Inflammatory macrophage (primary cell): ENCODE data around the gene KIFC3.
A peak's percentile ranks its signal among the peaks of the same experiment; 100 is the strongest.
"Not testable (repeated sequence)": the region's sequence is repeated elsewhere in the genome, so short reads cannot be mapped to it uniquely, and the experiment has no call there.

Source experiments
- DNase-seq, 2 donors: peaks; one replicate each; pipeline ENCODE4 v3.0.0-alpha.2; 2020 to 2022

Gene KIFC3

DNA sequence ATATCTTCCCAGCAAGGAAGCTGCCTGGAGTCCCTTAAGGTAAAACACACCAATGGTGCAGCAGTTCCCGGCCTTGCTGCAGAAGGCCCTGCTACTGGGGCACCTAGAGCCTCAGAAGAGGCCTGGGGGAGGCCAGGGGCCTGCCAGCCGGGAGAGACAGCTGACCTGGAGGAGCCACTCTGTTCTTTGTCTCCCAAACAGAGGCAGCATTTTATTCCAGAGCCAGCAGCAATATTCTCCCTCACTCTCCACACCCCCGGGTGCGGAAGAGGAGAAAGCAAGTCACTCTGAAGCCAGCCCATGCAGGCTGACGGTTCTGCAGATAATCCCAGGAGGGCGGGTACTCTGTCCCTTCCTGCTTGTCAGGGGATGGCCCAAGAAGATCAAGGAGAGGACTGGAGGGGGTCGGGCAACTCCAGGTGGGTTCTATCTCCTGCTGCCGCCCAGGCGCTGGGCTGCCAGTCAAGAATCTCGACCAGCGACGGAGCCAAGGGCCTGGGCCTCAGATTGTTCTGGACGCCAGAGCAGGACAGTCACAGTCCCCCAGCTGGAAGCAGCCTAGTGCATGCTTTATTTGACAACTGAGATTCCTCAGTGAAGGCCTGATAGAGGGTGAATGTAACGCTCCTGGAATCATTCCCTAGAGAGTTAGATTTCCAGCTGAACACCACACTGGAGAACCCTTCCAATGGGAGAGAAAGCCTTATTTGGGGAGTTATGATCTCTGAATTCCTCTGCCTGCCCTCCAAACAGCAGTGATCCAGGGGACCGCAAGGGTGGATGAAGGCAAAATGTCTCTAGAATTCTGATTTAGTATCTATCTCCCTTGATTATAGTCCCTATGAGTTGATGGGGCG, 1.1 kb upstream of the KIFC3 start:
- DNase-seq: no peak

DNA sequence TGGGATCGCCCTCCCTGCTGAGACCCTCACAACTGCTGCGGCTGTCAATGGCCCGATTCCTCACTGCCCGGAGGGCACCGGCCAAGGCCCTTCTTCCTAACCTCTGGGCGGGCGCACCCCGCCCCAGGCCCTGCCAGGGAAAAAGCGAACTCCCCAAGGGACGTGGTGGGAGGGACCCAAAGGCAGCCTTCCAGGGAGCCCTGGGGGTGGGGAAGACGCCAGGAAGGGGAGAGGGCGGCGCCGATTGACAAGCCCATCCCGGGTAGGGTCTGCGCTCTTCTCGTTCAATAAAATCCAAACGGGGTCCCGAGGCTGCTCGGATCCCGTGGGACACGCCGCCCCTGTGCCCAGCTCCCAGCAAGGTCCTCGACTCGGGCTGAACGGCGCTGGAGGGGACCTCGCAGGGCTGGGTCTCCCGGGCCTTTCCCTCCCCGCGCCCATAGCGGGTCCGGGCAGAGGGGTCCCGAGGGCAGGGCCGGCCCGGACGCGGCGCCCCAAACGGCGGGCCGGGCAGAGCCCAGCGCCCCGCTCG, 416 bp downstream of the KIFC3 start:
- peak; percentile 17 to 54 for DNase-seq

GRCh38 chr16:57801098-57801808, 1.0 kb downstream of the KIFC3 start:
- no peak for DNase-seq

GRCh38 chr16:57800200-57801097, 1.8 kb downstream of the KIFC3 start:
- DNase-seq: peak in 1 of 2 donors; percentile 52

DNA sequence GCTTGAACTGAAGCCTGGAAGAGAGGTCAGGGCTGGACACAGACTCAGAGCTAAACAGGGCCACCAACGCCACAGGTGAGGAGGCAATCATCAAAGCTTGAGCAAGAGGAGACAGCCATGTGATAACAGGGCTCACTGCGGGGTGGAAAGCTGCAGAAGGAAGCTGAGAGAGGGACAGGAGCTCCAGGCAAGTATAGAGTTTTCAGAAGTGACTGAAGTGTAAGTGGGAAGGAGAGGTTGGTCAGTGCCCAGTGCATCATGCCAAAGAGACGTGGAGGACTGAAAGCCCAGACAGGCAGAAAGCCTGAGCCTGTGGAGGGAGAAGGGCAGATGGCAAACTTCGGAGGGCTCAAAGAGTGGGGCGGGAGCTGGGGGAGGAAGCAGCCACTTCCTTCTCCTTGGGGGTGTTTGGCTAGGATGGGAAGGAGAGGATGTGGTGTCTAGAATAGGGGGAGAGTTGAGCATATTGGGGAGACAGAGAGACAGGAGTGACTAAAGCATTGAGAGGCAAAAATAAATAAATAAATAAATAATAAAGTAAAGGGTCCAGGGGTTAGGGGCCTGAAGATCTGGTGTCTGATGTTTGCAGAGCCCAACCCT, 2.6 kb downstream of the KIFC3 start:
- DNase-seq: peak; percentile 22 to 43

DNA sequence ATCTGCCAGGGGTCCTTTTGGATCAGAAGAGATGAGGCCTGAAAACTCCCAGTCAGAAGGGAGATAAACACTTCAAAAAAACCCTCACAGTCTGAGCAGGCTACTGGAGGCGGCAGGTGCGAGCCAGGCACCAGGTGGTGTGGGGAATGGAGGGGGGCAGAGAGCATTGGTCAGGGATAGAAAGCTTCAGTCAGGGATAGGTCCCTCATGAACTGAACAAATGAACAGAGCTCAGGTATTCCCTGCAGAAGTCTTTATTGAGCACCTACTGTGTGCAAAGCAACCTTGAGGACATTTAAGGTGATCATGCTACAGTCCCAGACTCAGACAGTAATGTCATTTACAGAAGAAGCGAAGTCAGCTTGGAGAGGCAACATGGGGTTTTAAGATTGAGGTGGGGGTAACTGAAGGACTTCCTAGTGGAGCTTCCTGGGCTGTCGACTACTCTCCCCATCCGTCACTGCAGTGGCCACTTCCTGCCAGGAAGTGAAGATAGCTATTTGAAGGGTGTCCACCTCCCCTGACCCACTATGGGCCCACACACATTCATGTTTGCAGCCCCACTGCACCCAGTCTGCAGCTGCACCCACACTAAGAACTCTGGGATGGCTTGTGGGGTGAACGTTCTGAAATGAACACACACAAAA, 3.2 kb downstream of the KIFC3 start:
- no peak for DNase-seq

- no peak for DNase-seq
Observed at GRCh38 chr16:57798267-57798810, 4.0 kb downstream of the KIFC3 start.

DNA sequence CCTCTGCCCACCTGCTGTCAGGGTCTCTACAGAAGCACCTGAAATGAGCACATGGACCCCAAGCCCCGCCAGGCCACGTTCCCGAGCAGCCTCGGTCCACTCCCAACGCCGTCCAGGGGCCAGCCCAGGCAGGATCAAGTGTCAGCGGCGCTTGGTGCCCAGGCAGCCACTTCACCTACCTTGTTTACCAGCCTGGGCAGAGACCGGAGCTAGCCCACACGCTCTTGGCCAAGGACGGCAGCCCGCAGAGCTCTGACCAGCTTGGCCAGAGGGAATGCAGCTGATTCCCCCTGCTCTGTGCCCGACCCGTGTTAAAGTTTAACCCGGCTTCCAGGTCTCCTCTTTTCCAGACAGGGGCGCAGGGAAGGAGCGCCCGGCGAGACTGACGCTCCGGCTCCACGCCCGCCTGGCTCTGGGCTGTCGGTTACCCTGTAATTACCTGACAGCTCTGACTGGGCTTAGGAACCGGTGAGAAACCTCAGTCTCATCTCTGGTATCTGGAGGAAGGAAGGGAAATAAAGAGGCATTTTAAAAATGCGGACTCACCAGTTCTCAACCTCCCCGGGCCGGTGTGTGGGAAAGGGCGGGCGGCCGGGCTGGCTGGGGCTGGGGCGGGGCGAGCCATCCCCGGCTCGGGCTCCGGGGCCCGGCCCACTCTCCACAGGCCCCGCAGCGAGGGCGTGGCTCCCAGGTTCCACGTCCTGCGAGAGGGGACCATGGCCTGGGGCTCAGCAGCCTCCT, 4.6 kb downstream of the KIFC3 start:
- DNase-seq: no peak

DNA sequence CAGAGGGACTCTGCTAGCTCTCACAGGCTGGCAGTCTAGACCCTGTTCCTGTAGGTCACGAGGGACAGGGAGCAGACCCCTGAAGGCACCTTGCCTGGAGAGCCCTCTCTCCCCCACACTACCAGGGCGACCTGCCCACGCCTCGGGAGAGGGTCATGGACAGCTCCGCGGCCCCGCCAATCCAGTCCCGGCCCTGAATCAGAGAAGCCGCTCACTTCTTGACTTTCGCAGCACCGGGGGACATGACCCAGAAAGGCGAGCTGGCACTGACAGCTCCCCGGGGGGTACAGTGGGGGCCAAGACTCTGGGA, 5.1 kb downstream of the KIFC3 start:
- no peak for DNase-seq

GRCh38 chr16:57796014-57796413, 6.3 kb downstream of the KIFC3 start:
- not testable (repeated sequence) for DNase-seq

- peak; percentile 36 to 50 for DNase-seq
Observed at GRCh38 chr16:57795431-57795878, 6.8 kb downstream of the KIFC3 start.

DNA sequence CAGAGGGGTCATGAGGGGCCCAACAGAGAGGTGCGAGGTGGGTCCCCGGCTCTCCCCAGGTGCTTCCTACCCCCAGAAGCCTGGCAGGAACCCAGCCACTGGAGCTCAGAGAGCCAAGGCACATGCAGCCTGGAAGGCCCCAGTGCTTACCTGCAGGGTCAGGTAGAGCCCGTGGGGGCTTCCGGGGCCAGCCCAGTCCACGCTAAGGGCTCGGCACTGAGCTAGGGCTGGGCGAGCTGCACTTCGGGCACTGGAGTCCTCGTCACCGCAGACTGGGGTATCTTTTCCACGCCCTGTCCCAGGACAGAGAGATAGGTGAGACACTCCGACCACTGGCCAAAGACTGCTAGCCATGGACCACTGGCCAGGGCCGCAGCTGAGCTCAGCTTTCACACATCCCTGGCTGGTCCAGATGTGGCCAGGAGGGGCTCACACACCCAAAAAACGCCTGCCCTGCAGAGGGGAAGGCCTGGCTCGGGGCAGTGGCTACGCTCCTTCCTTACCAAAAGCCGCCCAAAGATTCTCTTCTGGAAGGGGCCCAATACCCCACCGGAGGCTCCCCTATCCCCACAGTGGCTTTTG, 7.4 kb downstream of the KIFC3 start:
- no peak for DNase-seq

- DNase-seq: no peak
Observed at GRCh38 chr16:57791893-57792461, 10.3 kb downstream of the KIFC3 start.

DNA sequence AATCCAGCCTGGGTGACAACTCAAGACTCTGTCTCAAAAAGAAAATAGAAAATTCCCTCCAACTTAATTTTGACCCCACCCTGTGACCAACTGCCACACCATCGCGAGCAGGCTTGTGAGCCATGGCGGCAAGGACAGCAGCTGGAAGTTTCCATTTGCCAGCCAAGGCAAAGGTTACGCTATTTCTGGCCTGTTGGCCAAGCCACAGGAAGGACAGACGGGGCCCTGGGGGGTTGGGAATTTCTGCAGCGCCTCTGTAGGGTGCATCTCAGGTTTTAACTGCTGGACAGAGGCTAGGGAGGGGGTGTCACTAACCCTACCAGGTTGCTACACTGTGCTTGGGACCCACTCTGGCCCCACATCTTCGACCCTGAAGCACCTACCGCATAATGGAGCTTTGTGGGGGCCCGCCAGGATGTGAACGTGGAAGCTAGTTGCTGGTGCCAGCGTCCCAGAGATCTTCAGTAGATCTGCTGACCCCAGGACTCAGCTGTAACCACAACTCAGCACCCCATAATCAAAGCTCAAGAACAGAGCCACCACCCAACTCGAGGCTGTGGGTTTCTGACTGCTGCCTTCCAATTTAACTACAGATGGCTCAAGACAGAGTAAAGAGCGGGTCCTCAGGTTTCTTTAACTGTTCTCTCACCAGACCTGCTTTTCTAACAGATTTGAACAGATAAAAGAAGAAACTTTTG, 10.9 kb downstream of the KIFC3 start:
- no peak for DNase-seq

GRCh38 chr16:57788951-57789350, 13.3 kb downstream of the KIFC3 start:
- no peak for DNase-seq

DNA sequence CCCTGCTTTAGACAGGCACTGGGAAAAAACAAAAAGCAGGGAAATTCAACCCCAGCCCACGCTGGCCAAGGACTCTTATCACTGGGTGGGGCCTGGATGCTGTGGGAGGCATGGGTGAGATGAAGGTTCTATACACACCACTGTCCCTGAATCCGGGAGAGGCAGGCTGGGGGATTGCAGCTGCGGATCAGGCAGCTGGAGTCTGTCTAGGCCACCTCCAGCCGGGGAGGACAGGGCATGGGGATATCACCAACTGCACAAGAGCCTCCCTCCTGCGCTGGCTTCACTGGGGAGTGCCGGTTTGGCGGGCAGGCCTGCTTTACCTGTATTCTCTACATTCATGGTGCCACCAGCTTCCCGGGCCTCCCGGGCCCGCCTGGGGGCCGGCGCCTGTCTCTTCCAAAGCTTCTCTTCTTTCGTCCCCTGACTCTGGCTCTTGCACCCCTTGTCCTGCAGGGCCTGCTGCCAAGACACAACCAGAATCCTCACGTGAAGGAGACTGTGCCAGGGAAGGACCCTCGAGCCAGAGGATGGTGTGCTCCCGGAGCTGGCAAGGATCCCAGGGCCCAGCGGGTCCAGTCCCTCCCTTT, 13.9 kb downstream of the KIFC3 start:
- DNase-seq: no peak

GRCh38 chr16:57787519-57787905, 14.8 kb downstream of the KIFC3 start:
- DNase-seq: no peak

GRCh38 chr16:57786632-57787518, 15.4 kb downstream of the KIFC3 start:
- no peak for DNase-seq
